ENCODE data around the gene MYBPC3. TPM values are rescaled to one million over a fixed set of nuclear protein-coding genes. Genes with fewer than 3 reads are reported as not detected.
A peak's percentile ranks its signal among the peaks of the same experiment; 100 is the strongest.

The MYBPC3 gene
- not detected for total RNA-seq

- whole genome bisulfite sequencing, 2 donors (ENCODE audit: low coverage in 1 of 2) = 84% methylated on average over 5 of the region's 5 CpGs; no CpG with 5 or more reads in 1 of the 2 donors
- Histone ChIP-seq H3K36me3 (no peaks in the 10 kb centered on the region), H3K27ac (no peak within 1 kb of the TSS), H3K9me3 (no peaks in the 10 kb centered on the region), H3K4me3 (no peak within 1 kb of the TSS), H3K4me1 (peaks cover 0 to 10% (median 5%) of the 10 kb centered on the region in 4 donors), H3K27me3 (no peaks in the 10 kb centered on the region)
- in situ Hi-C loops (cut with MboI; ENCODE audit: low pct_ligation_motif_present in 1 of 4, low pct_unique_long_range_greater_than_20kb in 1 of 4, low sequenced_read_pairs in 3 of 4) (loop anchor here in 1 of 4 donors (25.0 kb wide), 1 partner anchor 165 kb away; the partner anchor contains the start of genes ARFGAP2 and PACSIN3), intact Hi-C loops (cut with DNase I; ENCODE audit: low total_unique reads) (no loop called here)
- TF ChIP-seq EP300 (IDR thresholded peaks at IDR 0.05; ENCODE audit: low read depth) = no peak
- TF ChIP-seq, protein P1, sequence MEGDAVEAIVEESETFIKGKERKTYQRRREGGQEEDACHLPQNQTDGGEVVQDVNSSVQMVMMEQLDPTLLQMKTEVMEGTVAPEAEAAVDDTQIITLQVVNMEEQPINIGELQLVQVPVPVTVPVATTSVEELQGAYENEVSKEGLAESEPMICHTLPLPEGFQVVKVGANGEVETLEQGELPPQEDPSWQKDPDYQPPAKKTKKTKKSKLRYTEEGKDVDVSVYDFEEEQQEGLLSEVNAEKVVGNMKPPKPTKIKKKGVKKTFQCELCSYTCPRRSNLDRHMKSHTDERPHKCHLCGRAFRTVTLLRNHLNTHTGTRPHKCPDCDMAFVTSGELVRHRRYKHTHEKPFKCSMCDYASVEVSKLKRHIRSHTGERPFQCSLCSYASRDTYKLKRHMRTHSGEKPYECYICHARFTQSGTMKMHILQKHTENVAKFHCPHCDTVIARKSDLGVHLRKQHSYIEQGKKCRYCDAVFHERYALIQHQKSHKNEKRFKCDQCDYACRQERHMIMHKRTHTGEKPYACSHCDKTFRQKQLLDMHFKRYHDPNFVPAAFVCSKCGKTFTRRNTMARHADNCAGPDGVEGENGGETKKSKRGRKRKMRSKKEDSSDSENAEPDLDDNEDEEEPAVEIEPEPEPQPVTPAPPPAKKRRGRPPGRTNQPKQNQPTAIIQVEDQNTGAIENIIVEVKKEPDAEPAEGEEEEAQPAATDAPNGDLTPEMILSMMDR (IDR thresholded peaks at IDR 0.05) = no peak
- TF ChIP-seq POLR2AphosphoS5 (IDR thresholded peaks at IDR 0.05) = no peak
- TF ChIP-seq POLR2A (IDR thresholded peaks at IDR 0.05) = no peak
- DNase-seq = no peak
These were observed at the start of gene MYBPC3 for GRCh38 chr11:47352556-47352955. TSS of gene MYBPC3 (minus strand) at chr11:47352702. CDS start at chr11:47352647, 55 bp downstream.

DNA sequence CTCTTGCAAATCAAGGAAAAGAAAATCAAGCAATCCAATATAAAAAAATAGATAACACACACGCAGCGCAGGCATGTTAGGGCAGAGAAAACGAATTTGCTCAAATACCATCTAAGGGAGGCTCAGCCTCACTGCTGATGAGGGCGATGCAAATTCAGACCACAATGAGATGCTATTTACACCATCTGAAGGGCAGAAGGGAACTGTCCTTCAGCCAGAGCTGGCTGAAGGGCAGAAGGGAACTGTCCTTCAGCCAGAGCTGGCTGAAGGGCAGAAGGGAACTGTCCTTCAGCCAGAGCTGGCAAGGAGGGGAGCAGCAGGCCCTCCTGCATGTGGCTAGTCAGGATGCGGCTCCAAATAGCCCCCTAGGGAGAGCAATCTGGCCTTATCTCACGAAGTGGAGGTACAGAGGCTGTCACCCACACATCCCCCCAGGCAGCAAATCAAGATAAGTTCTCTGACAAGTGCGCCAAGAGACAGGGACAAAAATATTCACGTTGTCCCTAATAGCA is 48.3 kb upstream of the MYBPC3 start:
- no peaks in the 10 kb centered on the region for H3K9me3 ChIP-seq
- TF ChIP-seq POLR2AphosphoS5 (IDR thresholded peaks at IDR 0.05) = no peak
- TF ChIP-seq EP300 (IDR thresholded peaks at IDR 0.05; ENCODE audit: low read depth) = no peak
- TF ChIP-seq, protein P1 (IDR thresholded peaks at IDR 0.05) = no peak
- no peak for TF ChIP-seq POLR2A (IDR thresholded peaks at IDR 0.05)
- no peaks in the 10 kb centered on the region for H3K27me3 ChIP-seq
- in situ Hi-C loops (cut with MboI; ENCODE audit: low pct_ligation_motif_present in 1 of 4, low pct_unique_long_range_greater_than_20kb in 1 of 4, low sequenced_read_pairs in 3 of 4) (no loop called here), intact Hi-C loops (cut with DNase I; ENCODE audit: low total_unique reads) (no loop called here)
- H3K4me3 ChIP-seq = peak overlapping the region in 2 of 4 donors; percentile 48 to 64
- no peaks in the 10 kb centered on the region for H3K36me3 ChIP-seq
- DNase-seq = no peak
- peak overlapping the region; percentile 73 to 82 (median 78) for H3K27ac ChIP-seq
- peaks cover 3 to 18% (median 16%) of the 10 kb centered on the region in 4 donors for H3K4me1 ChIP-seq
- WGBS, 2 donors (ENCODE audit: low coverage in 1 of 2) = 17 to 46% methylated on average over 6 to 8 of the region's 8 CpGs

GRCh38 chr11:47399860-47400767 is 47.6 kb upstream of the MYBPC3 start:
- in situ Hi-C loops (cut with MboI; ENCODE audit: low pct_ligation_motif_present in 1 of 4, low pct_unique_long_range_greater_than_20kb in 1 of 4, low sequenced_read_pairs in 3 of 4) (no loop called here), intact Hi-C loops (cut with DNase I; ENCODE audit: low total_unique reads) (no loop called here)
- peaks cover 3 to 19% (median 17%) of the 10 kb centered on the region in 4 donors for H3K4me1 ChIP-seq
- WGBS, 2 donors (ENCODE audit: low coverage in 1 of 2) = 21% methylated on average over 12 of the region's 47 CpGs; no CpG with 5 or more reads in 1 of the 2 donors
- DNase-seq = peak; percentile 47
- H3K27me3 ChIP-seq = no peaks in the 10 kb centered on the region
- no peaks in the 10 kb centered on the region for H3K36me3 ChIP-seq
- no peaks in the 10 kb centered on the region for H3K9me3 ChIP-seq
- TF ChIP-seq EP300 (IDR thresholded peaks at IDR 0.05; ENCODE audit: low read depth) = no peak
- peak; percentile 42 for TF ChIP-seq POLR2A (IDR thresholded peaks at IDR 0.05)
- TF ChIP-seq POLR2AphosphoS5 (IDR thresholded peaks at IDR 0.05) = peak in 2 of 3 donors; percentile 43 to 48
- TF ChIP-seq, protein P1 (IDR thresholded peaks at IDR 0.05) = no peak
- H3K27ac ChIP-seq = peak overlapping the region; percentile 73 to 82 (median 78)
- H3K4me3 ChIP-seq = peak overlapping the region; percentile 45 to 70 (median 56)

DNA sequence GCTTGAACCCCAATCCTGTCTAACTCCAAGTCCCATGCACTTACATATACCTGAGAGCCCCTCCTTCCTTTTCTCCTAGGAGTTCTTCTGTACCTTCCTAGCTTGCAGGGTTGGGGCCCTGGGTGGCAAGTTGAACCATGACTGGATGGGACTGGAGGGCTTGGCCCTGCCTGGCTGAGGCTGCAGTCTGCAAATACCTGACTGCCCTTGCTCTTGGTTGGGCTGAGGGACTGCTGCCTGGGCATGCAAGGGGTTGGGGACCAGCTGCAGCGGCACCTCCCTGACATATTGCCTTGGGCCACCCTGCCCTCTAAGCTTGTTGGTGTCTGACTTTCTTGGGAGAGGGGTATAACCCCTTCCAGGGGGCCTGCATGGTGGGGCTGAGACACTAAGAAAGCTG is 46.0 kb upstream of the MYBPC3 start:
- WGBS, 2 donors (ENCODE audit: low coverage in 1 of 2) = 100% methylated on average over 1 of the region's 1 CpG; no CpG with 5 or more reads in 1 of the 2 donors
- no peak for DNase-seq
- in situ Hi-C loops (cut with MboI; ENCODE audit: low pct_ligation_motif_present in 1 of 4, low pct_unique_long_range_greater_than_20kb in 1 of 4, low sequenced_read_pairs in 3 of 4) = no loop called here

More for the DNA sequence above, 46.0 kb upstream of the MYBPC3 start:
- Histone ChIP-seq H3K4me1 (peaks cover 7 to 30% (median 23%) of the 10 kb centered on the region in 4 donors), H3K9me3 (no peaks in the 10 kb centered on the region), H3K36me3 (no peaks in the 10 kb centered on the region), H3K27me3 (no peaks in the 10 kb centered on the region), H3K27ac (no peak overlapping the region), H3K4me3 (no peak overlapping the region)
- intact Hi-C loops (cut with DNase I; ENCODE audit: low total_unique reads) = no loop called here
- TF ChIP-seq POLR2A (IDR thresholded peaks at IDR 0.05) (no peak), POLR2AphosphoS5 (IDR thresholded peaks at IDR 0.05) (no peak), EP300 (IDR thresholded peaks at IDR 0.05; ENCODE audit: low read depth) (no peak)
- TF ChIP-seq, protein P1 (IDR thresholded peaks at IDR 0.05) = no peak
